ENCODE data around the gene HECTD4.
A peak's percentile ranks its signal among the peaks of the same experiment; 100 is the strongest.
"Not testable (repeated sequence)": the region's sequence is repeated elsewhere in the genome, so short reads cannot be mapped to it uniquely, and the experiment has no call there.

The HECTD4 gene

DNA sequence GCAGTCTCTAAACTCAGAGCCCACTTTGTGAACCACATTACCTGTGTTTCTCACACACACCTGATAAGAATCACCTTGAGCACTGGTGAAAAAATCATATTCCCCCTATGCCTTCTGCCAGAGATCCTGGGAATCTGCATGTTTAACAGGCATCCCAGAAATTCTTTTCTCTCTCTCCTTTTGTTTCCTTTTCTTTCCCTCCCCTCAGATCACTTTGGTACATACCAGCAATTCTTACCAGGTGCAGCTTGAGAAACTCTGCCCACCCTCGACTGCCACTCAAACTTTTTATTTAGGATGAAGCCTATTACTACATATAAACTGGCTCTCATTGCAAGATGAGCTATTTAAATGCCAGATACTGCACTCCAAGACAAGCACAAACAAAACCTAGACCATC lies 36.0 kb downstream of the HECTD4 start:
- TF ChIP-seq, protein P1, sequence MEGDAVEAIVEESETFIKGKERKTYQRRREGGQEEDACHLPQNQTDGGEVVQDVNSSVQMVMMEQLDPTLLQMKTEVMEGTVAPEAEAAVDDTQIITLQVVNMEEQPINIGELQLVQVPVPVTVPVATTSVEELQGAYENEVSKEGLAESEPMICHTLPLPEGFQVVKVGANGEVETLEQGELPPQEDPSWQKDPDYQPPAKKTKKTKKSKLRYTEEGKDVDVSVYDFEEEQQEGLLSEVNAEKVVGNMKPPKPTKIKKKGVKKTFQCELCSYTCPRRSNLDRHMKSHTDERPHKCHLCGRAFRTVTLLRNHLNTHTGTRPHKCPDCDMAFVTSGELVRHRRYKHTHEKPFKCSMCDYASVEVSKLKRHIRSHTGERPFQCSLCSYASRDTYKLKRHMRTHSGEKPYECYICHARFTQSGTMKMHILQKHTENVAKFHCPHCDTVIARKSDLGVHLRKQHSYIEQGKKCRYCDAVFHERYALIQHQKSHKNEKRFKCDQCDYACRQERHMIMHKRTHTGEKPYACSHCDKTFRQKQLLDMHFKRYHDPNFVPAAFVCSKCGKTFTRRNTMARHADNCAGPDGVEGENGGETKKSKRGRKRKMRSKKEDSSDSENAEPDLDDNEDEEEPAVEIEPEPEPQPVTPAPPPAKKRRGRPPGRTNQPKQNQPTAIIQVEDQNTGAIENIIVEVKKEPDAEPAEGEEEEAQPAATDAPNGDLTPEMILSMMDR (IDR thresholded peaks at IDR 0.05; ENCODE audit: low read length, missing control alignments), result no peak
- H3K4me3 ChIP-seq (replicated peaks; ENCODE audit: low read depth, low read length), result no peak overlapping the region
- no peak for DNase-seq (ENCODE audit: low read depth)

DNA sequence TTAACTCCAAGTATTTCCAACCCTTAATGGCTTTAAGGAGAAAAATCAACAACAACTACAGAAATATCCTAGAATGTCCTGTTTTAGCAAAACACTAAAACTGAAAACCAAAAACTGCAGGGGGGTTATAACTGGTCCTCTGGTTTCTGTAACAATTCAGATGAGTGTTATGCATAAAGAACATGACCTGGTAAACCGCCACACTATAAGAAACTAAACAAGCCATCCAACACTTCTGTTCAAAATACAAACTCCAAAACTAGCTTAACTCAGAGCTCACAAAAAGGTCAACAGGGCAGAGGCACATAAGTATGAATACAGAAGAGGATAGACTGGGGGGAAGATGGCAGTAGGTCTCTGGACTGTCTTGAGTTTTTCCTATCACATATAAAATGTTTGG lies 38.0 kb downstream of the HECTD4 start:
- DNase-seq (ENCODE audit: low read depth), result no peak
- H3K4me3 ChIP-seq (replicated peaks; ENCODE audit: low read depth, low read length), result no peak overlapping the region
- TF ChIP-seq, protein P1 (IDR thresholded peaks at IDR 0.05; ENCODE audit: low read length, missing control alignments), result no peak

DNA sequence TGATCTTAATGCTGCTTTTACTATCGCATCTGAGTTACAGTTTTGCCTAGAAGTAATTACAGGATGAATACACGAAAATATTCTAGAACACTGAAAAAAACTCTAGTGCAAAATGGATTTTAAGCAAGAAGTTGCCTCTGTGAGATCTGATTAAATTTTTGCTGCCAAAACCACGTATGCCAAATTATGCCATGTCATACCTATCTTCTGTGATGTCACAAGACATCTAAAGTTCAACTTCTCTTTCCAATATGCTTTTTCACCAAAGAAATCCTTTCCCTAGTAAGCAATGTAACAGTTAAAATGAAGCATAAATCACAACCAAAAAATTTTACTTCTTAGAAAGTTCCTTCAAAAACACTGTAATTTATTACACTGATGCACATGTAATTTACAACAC lies 39.6 kb downstream of the HECTD4 start:
- no peak overlapping the region for H3K4me3 ChIP-seq (replicated peaks; ENCODE audit: low read depth, low read length)
- TF ChIP-seq, protein P1 (IDR thresholded peaks at IDR 0.05; ENCODE audit: low read length, missing control alignments), result no peak
- DNase-seq (ENCODE audit: low read depth), result peak; percentile 4

DNA sequence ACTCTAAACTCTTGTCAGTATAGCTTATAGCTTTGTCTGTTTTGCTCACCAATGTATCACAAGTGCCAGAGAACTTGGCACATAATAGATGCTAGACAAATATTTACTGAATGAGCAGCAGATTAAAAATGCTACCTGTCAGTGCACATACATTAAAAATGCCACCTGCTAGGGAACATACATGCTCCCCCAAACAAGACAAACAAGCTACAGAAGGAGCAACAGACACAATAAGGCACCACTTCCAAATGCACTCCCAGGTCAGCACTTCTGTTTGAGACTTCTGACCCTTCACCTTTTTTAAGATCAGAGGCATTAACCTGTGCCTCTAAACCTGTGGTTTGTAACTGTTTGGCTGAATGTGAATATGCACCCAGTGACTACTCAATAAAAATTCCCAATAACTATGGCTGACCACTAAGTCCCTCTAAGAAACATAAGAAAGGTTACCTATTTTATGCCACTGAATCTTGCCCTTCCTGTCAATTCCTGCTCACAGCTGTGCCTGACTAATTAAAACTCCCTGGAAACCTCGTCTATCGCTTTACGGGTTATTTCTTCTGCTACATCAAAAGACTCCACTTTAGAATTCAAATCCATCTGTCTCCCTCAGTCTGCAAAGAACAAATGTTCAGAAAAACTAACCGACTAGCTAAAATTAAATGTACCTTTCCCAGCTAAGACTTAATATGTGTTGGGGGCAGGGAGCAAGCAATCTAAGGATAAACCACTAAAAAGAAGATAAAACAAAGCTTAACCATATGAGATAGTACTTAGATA lies 41.0 kb downstream of the HECTD4 start:
- TF ChIP-seq, protein P1 (IDR thresholded peaks at IDR 0.05; ENCODE audit: low read length, missing control alignments), result no peak
- DNase-seq (ENCODE audit: low read depth), result no peak
- H3K4me3 ChIP-seq (replicated peaks; ENCODE audit: low read depth, low read length), result no peak overlapping the region

DNA sequence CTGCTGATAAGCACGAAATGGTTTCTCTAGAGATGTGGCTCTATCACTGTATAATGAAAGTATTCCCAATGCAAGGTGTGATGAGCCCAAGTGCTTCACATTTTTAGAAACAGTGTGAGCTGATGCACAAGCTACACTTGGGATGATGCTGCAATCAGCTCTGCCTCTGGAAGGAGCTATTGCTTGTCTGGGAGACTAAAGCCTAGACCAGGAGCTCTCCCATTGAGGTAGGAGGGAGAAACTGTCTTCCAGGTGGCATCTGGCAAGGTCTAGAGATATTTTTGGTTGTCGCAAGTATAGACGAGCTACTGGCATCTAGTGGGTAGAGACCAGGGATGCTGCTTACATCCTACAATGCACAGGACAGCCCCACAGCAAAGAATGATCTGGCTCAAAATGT lies 42.0 kb downstream of the HECTD4 start:
- no peak for DNase-seq (ENCODE audit: low read depth)
- TF ChIP-seq, protein P1 (IDR thresholded peaks at IDR 0.05; ENCODE audit: low read length, missing control alignments), result no peak
- no peak overlapping the region for H3K4me3 ChIP-seq (replicated peaks; ENCODE audit: low read depth, low read length)

DNA sequence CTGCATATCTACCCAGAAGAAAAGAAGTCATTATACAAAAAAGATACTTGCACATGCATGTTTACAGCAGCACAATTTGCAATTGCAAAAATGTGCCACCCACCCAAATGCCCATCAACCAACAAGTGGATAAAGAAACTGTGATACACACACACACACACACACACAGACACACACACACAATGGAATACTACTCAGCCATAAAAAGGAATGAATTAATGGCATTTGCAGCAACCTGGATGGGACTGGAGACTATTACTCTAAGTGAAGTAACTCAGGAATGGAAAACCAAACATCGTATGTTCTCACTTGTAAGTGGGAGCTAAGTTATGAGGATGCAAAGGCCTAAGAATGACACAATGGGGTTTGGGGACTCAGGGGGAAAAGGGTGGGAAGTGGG lies 47.2 kb downstream of the HECTD4 start:
- not testable (repeated sequence) for DNase-seq (ENCODE audit: low read depth); H3K4me3 ChIP-seq (replicated peaks; ENCODE audit: low read depth, low read length)

DNA sequence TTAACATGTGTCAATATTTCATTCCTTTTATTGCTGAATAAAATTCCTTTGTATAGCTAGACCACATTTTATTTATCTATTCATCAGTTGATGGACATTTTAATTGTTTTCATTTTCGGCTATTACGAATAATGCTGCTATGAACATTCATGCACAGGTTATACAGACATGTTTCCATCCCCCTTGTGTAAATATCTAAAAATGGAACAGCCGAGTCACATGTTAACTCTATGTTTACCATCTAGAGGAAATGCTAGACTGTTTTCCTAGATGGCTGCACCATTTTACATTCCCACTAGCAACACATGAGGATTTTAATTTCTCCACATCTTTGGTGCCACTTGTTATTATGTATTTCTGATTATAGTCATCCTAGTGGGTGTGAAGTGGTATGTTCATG lies 49.2 kb downstream of the HECTD4 start:
- no peak overlapping the region for H3K4me3 ChIP-seq (replicated peaks; ENCODE audit: low read depth, low read length)
- TF ChIP-seq, protein P1 (IDR thresholded peaks at IDR 0.05; ENCODE audit: low read length, missing control alignments), result no peak
- no peak for DNase-seq (ENCODE audit: low read depth)

Measured in fibroblast of pulmonary artery (primary cell).